ENCODE results near the gene SLC38A1. TPM values are rescaled to one million over a fixed set of nuclear protein-coding genes. Genes with fewer than 3 reads are reported as not detected.
"Not testable (repeated sequence)": the region's sequence is repeated elsewhere in the genome, so short reads cannot be mapped to it uniquely, and the experiment has no call there.

SLC38A1 gene
- 165 and 171 TPM in 2 replicates for total RNA-seq

- intact Hi-C loops (cut with micrococcal nuclease) = loop anchor here (1.0 to 5.0 kb wide), 6 partner anchors 50 to 948 kb away; partner anchors contain the start of gene SLC38A2
Observed at GRCh38 chr12:46268583-46269428, at the start of gene SLC38A1. SLC38A1 (minus strand) TSS chr12:46269043; CDS start chr12:46239800, 29,243 bp downstream.

- intact Hi-C loops (cut with micrococcal nuclease) = no loop called here
Observed at GRCh38 chr12:46318037-46318436, 49.2 kb upstream of the SLC38A1 start.

DNA sequence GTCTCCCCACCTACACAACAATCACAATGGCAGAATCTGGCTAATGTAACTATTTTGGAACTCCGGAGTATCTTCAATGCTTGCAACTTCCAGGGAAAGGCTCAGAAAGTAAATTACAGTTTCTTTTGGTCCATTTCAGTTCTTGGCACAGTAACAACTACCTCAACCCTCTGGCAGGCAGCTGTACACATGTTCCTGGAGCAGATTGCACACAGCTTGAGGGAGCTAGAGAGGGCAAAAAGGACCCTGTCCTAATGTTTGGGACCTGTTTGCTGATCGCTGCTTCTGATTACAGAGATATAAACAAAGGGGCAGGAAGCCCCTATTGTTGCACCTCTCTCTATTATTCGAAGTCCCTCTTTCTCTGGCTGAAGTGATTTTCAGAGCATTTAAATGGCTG, 35.2 kb upstream of the SLC38A1 start:
- intact Hi-C loops (cut with micrococcal nuclease) = loop anchor here (10.0 kb wide), 1 partner anchor 179 kb away; no protein-coding TSS in a partner anchor

- intact Hi-C loops (cut with micrococcal nuclease) = loop anchor here (1.0 to 10.0 kb wide), 2 partner anchors 150 to 178 kb away; no protein-coding TSS in a partner anchor
Observed at GRCh38 chr12:46303039-46303666, 34.3 kb upstream of the SLC38A1 start.

GRCh38 chr12:46300910-46301309, 32.1 kb upstream of the SLC38A1 start:
- intact Hi-C loops (cut with micrococcal nuclease) = loop anchor here (10.0 kb wide), 1 partner anchor 176 kb away; no protein-coding TSS in a partner anchor

GRCh38 chr12:46299851-46300250, 31.0 kb upstream of the SLC38A1 start:
- intact Hi-C loops (cut with micrococcal nuclease) = loop anchor here (10.0 kb wide), 1 partner anchor 175 kb away; no protein-coding TSS in a partner anchor

- intact Hi-C loops (cut with micrococcal nuclease) = no loop called here
Observed at GRCh38 chr12:46298261-46298660, 29.4 kb upstream of the SLC38A1 start.

GRCh38 chr12:46296822-46297221, 28.0 kb upstream of the SLC38A1 start:
- intact Hi-C loops (cut with micrococcal nuclease) = no loop called here

GRCh38 chr12:46292754-46293402, 24.0 kb upstream of the SLC38A1 start:
- intact Hi-C loops (cut with micrococcal nuclease) = no loop called here

DNA sequence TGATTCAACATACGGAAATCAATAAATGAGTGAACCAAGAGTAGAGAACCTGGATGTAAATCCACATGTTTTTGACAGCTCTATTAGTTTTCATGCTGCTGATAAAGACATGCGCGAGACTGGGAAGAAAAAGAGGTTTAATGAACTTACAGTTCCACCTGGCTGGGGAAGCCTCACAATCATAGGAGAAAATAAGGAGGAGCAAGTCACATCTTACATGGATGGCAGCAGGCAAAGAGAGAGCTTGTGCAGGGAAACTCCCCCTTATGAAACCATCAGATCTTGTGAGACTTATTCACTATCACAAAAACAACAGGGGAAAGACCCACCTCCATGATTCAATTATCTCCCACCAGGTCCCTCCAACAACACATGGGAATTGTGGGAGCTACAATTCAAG, 23.1 kb upstream of the SLC38A1 start:
- intact Hi-C loops (cut with micrococcal nuclease) = not testable (repeated sequence)

DNA sequence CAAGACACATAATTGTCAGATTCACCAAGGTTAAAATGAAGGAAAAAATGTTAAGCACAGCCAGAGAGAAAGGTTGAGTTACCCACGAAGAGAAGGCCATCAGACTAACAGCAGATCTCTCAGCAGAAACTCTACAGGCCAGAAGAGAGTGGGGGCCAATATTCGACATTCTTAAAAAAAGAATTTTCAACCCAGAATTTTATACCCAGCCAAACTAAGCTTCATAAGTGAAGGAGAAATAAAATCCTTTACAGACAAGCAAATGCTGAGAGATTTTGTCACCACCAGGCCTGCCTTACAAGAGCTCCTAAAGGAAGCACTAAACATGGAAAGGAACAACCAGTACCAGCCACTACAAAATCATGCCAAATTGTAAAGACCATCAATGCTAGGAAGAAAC, 16.3 kb upstream of the SLC38A1 start:
- intact Hi-C loops (cut with micrococcal nuclease) = not testable (repeated sequence)

DNA sequence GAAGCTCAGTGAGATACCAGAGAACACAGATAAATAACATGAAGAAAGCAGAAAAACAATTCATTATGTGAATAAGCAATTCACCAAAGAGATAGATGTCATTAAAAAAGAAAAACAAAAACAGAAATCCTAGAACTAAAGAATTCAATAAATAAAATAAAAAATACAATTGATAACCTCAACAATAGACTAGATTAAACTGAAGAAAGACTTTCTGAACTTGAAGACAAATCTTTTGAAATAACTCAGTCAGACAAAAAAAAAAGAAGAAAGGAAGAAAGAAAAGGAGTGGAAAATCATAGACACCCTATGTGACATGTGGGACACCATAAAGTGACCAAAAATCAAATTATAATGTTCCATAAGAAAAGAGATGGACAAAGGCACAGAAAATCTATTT, 14.0 kb upstream of the SLC38A1 start:
- intact Hi-C loops (cut with micrococcal nuclease) = no loop called here

DNA sequence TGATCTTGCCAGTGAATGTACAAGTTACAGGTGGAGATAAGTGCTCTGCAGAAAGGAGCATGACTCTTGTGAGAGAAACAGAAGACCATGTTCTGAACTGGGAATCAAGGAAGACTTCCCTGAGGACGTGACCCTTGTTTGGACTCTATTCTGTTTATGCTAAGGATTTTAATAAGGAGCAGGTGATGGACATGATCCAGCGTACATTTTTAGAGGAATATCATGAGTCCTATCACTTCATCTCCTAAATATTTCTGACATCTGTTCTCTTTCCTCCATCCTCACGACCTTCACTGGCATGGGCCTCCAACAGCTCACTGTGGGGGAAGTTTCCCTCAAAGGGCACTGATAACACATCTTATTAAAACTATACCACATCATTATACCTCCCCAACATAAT, 7.9 kb upstream of the SLC38A1 start:
- intact Hi-C loops (cut with micrococcal nuclease) = no loop called here

DNA sequence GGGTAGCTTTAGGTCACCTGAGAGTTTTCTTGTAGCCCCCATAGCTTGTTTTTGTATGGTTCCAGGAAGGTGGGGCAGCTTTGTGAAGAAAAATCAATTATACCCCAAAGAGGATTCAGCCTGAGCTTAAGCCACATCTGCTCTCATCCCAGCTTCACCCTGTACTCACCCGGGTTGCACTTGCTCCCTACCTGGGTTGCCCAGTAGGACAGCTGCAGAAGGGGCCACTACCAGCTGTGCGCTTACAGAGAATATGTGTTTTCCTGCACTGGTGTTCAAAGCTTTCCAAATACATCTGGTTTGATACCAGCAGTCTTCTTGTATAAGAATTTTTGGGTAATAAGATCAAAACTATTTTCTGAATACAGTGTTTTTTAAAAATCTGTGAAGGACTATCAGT, 3.0 kb upstream of the SLC38A1 start:
- intact Hi-C loops (cut with micrococcal nuclease) = no loop called here

- intact Hi-C loops (cut with micrococcal nuclease) = loop anchor here (1.0 to 5.0 kb wide), 7 partner anchors 50 to 948 kb away; partner anchors contain the start of genes SCAF11 and SLC38A2
Observed at GRCh38 chr12:46269429-46270241, 792 bp upstream of the SLC38A1 start.

GRCh38 chr12:46267825-46268582, 839 bp downstream of the SLC38A1 start:
- intact Hi-C loops (cut with micrococcal nuclease) = loop anchor here (1.0 to 5.0 kb wide), 5 partner anchors 189 to 949 kb away; no protein-coding TSS in a partner anchor

- intact Hi-C loops (cut with micrococcal nuclease) = loop anchor here (1.0 to 5.0 kb wide), 4 partner anchors 190 to 950 kb away; no protein-coding TSS in a partner anchor
Observed at GRCh38 chr12:46267575-46267824, 1.3 kb downstream of the SLC38A1 start.

- intact Hi-C loops (cut with micrococcal nuclease) = loop anchor here (1.0 to 5.0 kb wide), 6 partner anchors 47 to 950 kb away; no protein-coding TSS in a partner anchor
Observed at GRCh38 chr12:46266869-46267574, 1.8 kb downstream of the SLC38A1 start.

GRCh38 chr12:46266382-46266791, 2.5 kb downstream of the SLC38A1 start:
- intact Hi-C loops (cut with micrococcal nuclease) = loop anchor here (1.0 to 5.0 kb wide), 5 partner anchors 46 to 951 kb away; no protein-coding TSS in a partner anchor

Measured in T-helper 2 cell treated with Interferon-gamma antibody and Interleukin-4, amounts not matched to agents 100 ng/mL and 5 ng/mL, for 36 hours (primary cell).